Thoracic aorta (tissue), 2 donors: ENCODE data around the gene PLPPR2. TPM values are rescaled to one million over a fixed set of nuclear protein-coding genes. Genes with fewer than 3 reads are reported as not detected.
A peak's percentile ranks its signal among the peaks of the same experiment; 100 is the strongest.

Source experiments
- ATAC-seq: fragments of 150-250 bp; one replicate; pipeline ENCODE4 v1.8.0; 2017; ENCODE audit warnings: low read depth; ENCODE audit not compliant: insufficient number of reproducible peaks, low FRiP score
- DNase-seq: peaks from one replicate; pipeline ENCODE4 v3.0.0-alpha.2; 2020; ENCODE audit warnings: low spot score
- H3K27ac ChIP-seq, 2 donors: fragments of 200-600 bp; sonication (generic); 1 replicate in 1 of 2; 2 replicates in 1 of 2; pipeline ENCODE4 v1.5.1; 2016; ENCODE audit warnings: mild to moderate bottlenecking in 2 of 2, moderate library complexity in 2 of 2
- H3K27me3 ChIP-seq: fragments of 200-600 bp; sonication (generic); replicated peaks from 2 replicates; pipeline ENCODE4 v1.6.0; 2016; ENCODE audit warnings: mild to moderate bottlenecking; ENCODE audit not compliant: insufficient read depth
- H3K36me3 ChIP-seq: fragments of 200-600 bp; sonication (generic); one replicate; pipeline ENCODE4 v1.5.1; 2016
- H3K4me1 ChIP-seq, 2 donors: fragments of 200-600 bp; sonication (generic); 1 replicate in 1 of 2; 2 replicates in 1 of 2; pipeline versions ENCODE4 v1.5.1 to v1.6.0; 2016; ENCODE audit warnings: low read depth in 2 of 2, mild to moderate bottlenecking in 1 of 2; ENCODE audit not compliant: control insufficient read depth in 1 of 2
- H3K4me3 ChIP-seq: fragments of 200-600 bp; sonication (generic); 2 replicates; pipeline ENCODE4 v1.5.1; 2016; ENCODE audit warnings: mild to moderate bottlenecking
- H3K9me3 ChIP-seq: fragments of 200-600 bp; sonication (generic); 2 replicates; pipeline ENCODE4 v1.5.1; 2016
- total RNA-seq, 2 donors: library from RNA; depleted of rRNA; stranded (reverse); fragments of >200 nt; gene quantifications; one replicate each; pipeline versions ENCODE4 v1.1.0 to v1.2.3, GENCODE V29; 2016
- TF ChIP-seq, protein P1 (sequence below): fragments of 200-600 bp; sonication (generic); IDR thresholded peaks from one replicate; pipeline ENCODE4 v1.5.1; 2019; ENCODE audit warnings: antibody characterized with exemption

PLPPR2 gene
- total RNA-seq, 2 donors from 2014 or later, result 55.7 to 69.7 TPM

DNA sequence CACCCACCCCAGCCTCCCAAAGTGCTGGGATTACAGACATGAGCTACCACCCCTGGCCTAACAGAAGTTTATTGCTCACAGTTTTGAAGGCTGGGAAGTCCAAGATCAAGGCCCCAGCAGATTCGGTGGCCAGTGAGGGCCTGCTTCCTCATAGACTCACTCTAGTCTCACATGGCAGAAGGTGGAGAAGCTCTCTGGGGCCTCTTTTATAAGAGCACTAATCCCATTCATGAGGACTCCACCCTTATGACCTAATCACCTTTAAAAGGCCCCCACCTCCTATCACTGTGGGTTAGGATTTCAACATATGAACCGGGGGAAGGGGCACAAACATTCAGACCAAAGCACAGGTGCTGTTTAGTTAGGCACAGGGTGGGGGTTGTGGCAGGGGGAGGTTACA is 12.3 kb downstream of the PLPPR2 start:
- Histone ChIP-seq H3K4me1 (no peaks in the 10 kb centered on the region), H3K36me3 (peaks cover 5% of the 10 kb centered on the region), H3K27ac (no peak overlapping the region), H3K27me3 (no peaks in the 10 kb centered on the region), H3K4me3 (no peak overlapping the region), H3K9me3 (no peaks in the 10 kb centered on the region)
- DNase-seq (no peak), ATAC-seq (no peak)
- TF ChIP-seq, protein P1, sequence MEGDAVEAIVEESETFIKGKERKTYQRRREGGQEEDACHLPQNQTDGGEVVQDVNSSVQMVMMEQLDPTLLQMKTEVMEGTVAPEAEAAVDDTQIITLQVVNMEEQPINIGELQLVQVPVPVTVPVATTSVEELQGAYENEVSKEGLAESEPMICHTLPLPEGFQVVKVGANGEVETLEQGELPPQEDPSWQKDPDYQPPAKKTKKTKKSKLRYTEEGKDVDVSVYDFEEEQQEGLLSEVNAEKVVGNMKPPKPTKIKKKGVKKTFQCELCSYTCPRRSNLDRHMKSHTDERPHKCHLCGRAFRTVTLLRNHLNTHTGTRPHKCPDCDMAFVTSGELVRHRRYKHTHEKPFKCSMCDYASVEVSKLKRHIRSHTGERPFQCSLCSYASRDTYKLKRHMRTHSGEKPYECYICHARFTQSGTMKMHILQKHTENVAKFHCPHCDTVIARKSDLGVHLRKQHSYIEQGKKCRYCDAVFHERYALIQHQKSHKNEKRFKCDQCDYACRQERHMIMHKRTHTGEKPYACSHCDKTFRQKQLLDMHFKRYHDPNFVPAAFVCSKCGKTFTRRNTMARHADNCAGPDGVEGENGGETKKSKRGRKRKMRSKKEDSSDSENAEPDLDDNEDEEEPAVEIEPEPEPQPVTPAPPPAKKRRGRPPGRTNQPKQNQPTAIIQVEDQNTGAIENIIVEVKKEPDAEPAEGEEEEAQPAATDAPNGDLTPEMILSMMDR, result no peak

GRCh38 chr19:11370744-11371143 is 15.5 kb downstream of the PLPPR2 start:
- TF ChIP-seq, protein P1, result no peak
- DNase-seq, result no peak
- H3K4me1 ChIP-seq, result peaks cover 3 to 10% of the 10 kb centered on the region in 2 donors
- no peak overlapping the region for H3K4me3 ChIP-seq
- no peak for ATAC-seq
- no peaks in the 10 kb centered on the region for H3K36me3 ChIP-seq
- no peaks in the 10 kb centered on the region for H3K9me3 ChIP-seq
- H3K27me3 ChIP-seq, result no peaks in the 10 kb centered on the region
- H3K27ac ChIP-seq, result no peak overlapping the region

- H3K27ac ChIP-seq, result no peak overlapping the region
- DNase-seq (no peak), ATAC-seq (no peak)
- H3K9me3 ChIP-seq, result no peaks in the 10 kb centered on the region
- no peak overlapping the region for H3K4me3 ChIP-seq
- H3K4me1 ChIP-seq, result peaks cover 13 to 35% of the 10 kb centered on the region in 2 donors
- H3K36me3 ChIP-seq, result no peaks in the 10 kb centered on the region
- TF ChIP-seq, protein P1, result no peak
- H3K27me3 ChIP-seq, result no peaks in the 10 kb centered on the region
Observed at GRCh38 chr19:11373166-11373884, 18.1 kb downstream of the PLPPR2 start.

GRCh38 chr19:11373885-11374432 is 18.7 kb downstream of the PLPPR2 start:
- TF ChIP-seq, protein P1, result no peak
- ATAC-seq, result no peak
- no peak for DNase-seq
- Histone ChIP-seq H3K36me3 (no peaks in the 10 kb centered on the region), H3K4me3 (peak overlapping the region; percentile 74), H3K27ac (peak overlapping the region; percentile 92 to 95), H3K4me1 (peaks cover 16 to 41% of the 10 kb centered on the region in 2 donors), H3K9me3 (no peaks in the 10 kb centered on the region), H3K27me3 (no peaks in the 10 kb centered on the region)

- Histone ChIP-seq H3K27ac (peak within 1 kb of the TSS; percentile 92 to 95), H3K9me3 (no peaks in the 10 kb centered on the region), H3K27me3 (no peaks in the 10 kb centered on the region), H3K4me3 (peak within 1 kb of the TSS; percentile 74), H3K36me3 (no peaks in the 10 kb centered on the region), H3K4me1 (peaks cover 16 to 45% of the 10 kb centered on the region in 2 donors)
- DNase-seq (peak; percentile 97), ATAC-seq (peak; percentile 94)
- TF ChIP-seq, protein P1, result no peak
Observed at GRCh38 chr19:11374433-11375142, 19.4 kb downstream of the PLPPR2 start, which contains the start of gene SWSAP1. Gene SWSAP1, plus strand, starts transcription at chr19:11374666. Its CDS starts 15 bp downstream, at chr19:11374681.
